ENCODE results near the gene MSI2.

Gene MSI2

GRCh38 chr17:57527221-57528057, 271.1 kb downstream of the MSI2 start:
- DNase-seq (ENCODE audit: low spot score) = no peak

DNA sequence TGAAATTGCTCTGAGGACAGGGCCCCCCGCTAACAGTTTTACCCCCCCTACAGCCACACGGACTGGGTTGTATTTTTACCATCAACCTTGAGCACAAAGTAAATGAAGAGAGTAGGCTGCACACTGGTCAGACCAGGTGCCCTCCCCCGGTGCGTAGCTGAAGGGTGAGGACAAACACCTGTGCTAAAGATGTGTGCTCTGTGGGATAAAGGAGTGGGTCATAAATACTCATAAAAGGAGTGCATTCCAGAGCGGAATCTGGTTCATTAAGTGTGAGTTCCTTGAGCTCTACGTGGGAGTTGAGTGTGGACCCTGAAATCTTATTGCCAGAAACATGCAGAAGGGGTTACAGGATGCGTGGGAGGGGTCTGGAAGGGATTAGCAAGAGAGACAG, 271.7 kb downstream of the MSI2 start:
- DNase-seq (ENCODE audit: low spot score) = no peak

DNA sequence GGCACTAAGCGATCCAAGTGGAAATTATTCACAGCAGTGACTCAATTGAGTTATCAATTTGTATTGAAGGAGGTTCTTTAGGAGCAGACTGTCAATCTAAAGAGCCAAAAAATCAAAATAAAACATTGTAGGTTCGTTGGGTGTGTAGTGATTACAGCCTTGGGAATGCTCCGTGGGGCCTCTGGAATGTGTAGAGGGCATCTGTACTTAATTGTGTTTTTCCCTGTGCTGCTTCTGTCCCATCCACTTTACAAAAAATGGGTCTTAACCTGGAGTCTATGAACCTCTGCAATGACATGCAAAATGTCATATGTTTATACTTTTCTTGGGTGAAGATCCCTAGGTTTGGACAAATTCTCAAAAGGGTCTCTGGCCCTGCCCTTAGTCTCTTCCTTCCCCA, 273.7 kb downstream of the MSI2 start:
- no peak for DNase-seq (ENCODE audit: low spot score)

GRCh38 chr17:57530508-57530907, 274.2 kb downstream of the MSI2 start:
- DNase-seq (ENCODE audit: low spot score) = no peak

- no peak for DNase-seq (ENCODE audit: low spot score)
Observed at GRCh38 chr17:57531078-57531477, 274.8 kb downstream of the MSI2 start.

DNA sequence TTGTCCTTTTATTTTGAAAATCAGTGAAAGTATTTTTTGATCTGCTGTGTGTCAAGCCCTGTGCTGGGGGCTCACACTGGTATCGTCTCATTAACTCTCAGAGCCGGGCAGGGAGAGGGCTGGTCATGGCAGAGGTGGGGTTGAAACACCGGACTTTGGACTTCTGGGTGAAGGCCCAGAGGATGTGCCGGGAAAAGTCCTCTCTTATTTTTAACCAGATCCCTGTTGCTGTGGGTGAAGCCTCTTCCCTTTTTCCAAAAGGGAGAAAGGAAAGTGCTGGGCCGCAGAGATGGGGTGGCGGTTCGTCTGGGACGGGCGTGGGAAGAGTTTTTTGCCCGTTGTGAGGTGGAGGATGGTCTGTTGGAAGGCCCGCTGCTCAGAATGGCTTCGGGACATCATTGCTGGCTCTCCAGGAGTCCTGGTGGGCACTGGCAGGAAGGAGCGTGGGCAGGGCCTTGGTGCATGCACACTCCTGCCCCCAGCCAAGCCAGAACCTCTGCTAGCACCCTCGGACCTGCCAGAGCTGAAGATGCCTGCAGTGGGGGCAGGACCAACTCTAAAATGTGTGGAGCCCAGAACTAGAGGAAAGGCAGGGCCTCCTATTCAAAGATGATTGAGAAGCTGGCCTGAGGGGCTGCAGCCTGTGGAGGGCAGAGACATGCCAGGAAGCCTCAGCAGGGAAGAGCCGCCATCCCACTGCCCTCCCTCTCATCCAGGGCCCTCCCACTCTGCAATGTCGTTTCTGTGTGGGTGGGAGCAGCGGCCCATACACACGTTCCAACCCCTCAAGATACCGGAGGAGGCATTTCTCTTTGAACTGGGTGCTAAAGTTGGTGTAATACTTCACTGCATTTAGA, 275.6 kb downstream of the MSI2 start:
- no peak for DNase-seq (ENCODE audit: low spot score)

DNA sequence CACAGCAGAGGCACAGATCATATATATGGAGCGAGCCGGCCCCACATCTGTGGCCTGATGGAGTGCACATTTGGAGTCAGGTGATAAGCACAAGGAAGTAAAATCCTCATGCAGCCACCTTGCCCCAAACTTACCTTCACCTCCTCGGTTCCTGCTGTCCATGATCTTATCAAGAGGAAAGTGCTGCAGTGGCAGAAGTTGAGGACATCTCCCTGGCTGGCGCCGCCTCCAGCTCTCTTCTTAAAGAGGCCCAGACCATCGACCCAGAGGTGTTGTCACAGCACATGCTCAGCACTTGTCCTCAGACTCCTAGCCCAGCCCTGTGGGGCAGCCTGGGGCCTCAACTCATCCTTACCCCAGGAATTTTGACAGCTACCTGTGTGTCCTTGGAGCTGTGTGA, 276.2 kb downstream of the MSI2 start:
- no peak for DNase-seq (ENCODE audit: low spot score)

DNA sequence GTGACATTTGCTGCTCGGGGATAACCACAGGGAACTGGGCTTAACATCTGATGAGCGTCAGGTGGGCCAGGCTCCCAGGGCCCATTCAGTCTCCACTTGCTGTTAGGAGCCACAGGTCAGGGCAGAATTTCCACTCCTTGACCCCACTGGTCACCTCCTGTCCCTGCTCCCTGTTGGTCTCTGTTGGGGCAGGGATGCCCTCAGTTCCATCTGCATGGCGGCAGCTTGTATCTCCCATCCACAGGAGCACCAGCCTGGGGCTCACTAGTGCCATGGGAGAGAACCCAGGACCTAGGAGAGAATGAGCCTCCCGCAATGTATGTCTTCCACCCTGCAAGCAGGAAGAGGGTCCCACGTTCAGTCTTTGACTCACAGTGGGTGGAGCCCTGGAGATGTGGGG, 276.6 kb downstream of the MSI2 start:
- no peak for DNase-seq (ENCODE audit: low spot score)

GRCh38 chr17:57533684-57534305, 277.5 kb downstream of the MSI2 start:
- DNase-seq (ENCODE audit: low spot score) = no peak

DNA sequence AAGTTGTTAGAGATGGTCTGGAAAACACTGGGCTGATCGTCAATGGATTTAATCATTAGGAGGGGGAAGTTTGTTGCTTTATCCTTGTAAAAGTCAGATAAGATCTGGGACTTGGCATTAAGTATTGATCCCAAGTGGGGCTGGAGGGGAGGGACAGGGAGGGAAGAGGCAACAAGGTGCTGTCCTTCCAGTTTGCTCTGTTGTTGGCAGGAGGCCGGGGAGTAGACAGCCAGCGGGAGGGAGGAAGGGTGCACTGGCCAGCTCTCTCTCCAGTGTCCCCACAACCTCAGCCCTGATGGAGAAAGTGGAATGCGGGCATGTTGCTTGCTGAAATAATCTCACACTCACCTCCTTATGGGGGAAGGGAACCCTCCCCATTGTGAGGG, 278.5 kb downstream of the MSI2 start:
- no peak for DNase-seq (ENCODE audit: low spot score)

GRCh38 chr17:57535249-57535966, 279.1 kb downstream of the MSI2 start:
- DNase-seq (ENCODE audit: low spot score) = no peak

GRCh38 chr17:57536289-57536688, 280.0 kb downstream of the MSI2 start:
- DNase-seq (ENCODE audit: low spot score) = no peak

DNA sequence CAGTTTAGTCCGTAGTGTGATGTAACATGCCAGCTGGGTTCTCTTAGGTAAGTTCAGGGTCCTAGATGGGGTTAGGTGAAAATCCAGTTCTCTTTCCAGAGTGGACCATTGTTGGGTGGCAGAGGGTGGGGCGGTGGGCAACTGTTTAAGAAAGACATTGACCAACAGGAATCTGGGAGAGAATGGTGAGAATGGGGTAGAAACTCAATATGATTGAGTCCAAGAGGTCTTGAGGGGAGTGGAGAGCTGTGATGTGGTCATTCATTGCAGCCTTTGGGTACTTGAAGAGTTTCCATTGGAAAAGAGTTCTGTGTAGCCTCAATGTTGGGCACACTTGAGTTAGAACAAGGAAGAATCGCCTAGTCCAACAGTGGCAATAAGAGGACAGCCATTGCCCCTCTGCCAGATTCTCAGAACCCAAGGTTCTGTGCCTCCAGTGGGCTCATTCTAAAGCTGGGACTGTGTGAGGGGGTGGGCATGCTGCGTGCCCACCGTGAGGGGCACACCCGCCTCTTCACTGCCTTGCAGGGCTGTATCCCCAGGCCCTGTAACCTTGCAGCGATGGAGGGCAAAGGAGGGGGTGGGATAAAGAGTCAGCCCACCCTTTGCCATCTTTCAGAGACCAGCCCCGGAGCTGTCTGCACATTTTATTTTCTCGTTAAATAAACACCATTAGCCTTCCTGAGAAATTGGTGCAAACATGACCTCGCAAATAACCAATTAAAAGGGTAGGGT, 280.6 kb downstream of the MSI2 start:
- no peak for DNase-seq (ENCODE audit: low spot score)

DNA sequence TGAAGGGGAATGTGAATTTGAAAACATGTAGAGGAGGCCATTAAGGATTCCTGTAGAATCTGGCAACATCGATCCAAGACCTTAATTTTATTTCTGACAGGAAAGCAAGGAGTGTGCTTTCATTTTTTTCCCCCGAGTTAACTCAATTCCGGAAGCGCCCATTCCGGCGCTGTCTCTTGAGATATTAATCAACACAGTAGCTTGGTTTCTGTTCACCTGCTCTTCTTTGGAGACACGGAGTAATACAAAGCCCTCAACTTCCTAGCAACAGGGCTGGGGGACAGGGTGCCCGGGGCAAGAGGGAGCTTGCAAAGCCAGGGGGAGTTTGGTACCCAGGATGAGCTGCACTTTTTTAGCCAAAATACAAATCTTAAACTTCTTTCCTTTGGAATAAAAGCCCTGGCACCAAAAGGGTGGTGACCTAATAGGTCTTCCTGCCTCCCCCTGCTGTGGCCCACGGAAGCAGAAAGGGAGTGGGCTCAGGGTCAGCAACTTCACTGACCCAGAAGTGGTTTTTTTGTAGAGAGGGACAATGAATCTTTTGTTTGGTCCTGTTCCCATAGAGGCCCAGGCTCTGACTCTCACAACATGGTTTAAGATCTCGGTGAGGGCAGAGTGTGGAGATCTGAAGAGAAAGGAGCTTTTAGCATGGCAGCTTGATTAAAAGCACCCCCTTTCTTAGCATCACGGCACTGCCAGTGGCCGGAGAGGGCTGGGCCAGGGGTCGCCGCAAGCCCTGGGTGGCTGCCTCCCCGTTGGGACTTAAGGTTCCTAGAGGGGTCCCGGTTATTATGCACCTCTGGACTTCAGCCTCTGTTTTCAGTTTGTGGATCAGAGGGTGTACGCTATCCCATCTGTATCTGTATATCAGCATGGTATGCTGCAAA, 281.4 kb downstream of the MSI2 start:
- DNase-seq (ENCODE audit: low spot score) = peak; percentile 30

DNA sequence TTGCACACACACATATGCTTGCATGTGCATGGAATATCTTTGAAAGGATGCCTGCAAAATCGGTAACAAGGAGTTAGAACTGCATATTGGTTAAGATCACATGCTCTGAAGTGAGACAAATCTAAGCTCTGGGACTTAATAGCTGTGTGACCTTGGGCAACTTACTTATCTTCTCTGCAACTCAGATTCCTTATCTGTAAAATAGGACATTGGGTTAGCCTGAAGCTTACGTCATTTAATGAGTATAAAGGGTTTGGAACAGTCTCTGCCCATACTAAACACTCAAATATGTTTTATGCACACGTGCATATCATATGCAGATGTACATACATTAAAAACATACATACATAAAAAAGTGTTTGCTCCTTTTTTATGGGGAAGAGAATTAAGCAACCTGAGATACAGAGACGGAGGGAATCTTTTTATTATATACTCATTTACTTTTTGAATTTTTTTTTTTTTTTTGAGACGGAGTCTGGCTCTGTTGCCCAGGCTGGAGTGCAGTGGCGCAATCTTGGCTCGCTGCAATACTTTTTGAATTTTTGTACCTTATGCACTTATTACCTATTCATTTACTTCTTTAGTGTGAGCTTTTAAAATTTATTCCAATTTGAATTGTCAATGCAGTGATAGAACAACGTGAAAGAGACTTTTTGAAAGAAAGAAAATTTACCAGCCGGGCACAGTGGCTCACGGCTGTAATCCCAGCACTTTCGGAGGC, 282.6 kb downstream of the MSI2 start:
- DNase-seq (ENCODE audit: low spot score) = no peak

DNA sequence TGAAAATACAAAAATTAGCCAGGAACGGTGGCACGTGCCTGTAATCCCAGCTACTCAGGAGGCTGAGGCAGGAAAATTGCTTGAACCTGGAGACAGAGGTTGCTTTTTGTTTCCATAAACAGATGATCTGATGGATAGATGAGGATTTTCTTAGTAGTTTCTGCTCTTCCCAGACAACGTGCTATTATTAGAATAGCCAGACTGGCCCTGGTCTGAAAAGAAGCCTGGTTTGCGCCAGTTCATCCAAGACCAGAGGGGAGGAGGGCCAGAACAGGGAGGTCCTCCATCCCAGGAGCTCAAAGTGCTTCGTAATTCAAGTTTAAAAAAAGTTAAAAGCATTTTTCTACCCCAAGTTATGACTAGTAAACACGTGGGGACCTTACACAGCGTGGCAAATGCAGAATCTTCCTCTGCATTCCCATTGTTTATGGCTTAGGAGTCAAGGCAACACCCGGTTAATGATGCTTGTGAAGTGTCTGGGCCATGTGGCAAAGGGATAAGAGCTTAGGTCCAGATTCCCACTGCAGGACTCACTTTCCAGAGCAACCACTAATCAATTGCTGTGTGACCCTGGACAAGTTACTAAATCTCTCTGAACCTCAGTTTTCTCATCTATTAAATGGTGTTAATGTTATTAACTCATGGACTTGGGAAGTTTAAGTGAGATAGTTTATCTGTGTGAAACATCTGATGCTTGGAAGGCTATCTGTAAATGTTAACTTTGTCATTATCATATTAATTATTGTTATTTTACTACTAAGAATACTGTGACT, 283.4 kb downstream of the MSI2 start:
- DNase-seq (ENCODE audit: low spot score) = no peak

DNA sequence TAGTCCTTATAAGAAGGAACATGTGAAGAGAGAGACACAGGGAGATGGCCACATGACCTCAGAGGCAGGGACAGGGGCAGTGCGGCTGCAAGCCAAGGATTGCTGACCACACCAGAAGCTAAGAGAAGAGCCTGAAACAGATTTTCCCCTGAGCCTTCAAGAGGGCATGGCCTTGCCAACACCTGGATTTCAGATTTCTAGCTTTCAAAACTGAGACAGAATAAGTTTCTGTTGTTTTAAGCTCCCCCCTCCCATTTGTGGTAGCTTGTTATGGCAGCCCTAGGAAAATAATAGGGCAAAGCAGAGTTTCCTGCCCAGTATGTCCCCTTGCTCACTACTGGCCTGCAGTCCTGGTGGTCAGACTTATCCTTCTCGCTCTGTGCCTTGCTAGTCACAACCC, 284.3 kb downstream of the MSI2 start:
- no peak for DNase-seq (ENCODE audit: low spot score)

DNA sequence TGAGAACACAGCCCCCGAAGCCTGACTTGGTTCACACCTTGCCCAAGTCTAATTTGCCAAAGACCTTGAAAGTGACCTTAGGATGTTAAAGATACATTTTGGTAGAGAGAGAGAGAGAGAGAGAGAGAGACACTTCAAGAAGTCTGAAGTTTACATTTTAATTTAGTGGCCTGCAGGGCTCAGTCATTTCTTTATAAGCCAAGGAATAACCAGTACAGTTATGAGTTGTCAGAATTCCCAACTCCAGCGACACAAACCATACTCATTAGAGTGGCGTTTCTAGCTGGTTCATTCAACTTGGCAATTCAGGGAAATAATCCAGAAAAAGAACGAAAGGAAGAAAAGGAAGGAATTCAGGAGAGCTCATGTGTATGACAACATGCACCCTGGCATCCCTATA, 284.7 kb downstream of the MSI2 start:
- DNase-seq (ENCODE audit: low spot score) = no peak

Measured in activated CD4-positive, alpha-beta T cell treated with anti-CD3 and anti-CD28 coated beads, Interleukin-2, Interleukin-4, amounts not matched to agents 100 ng/mL and 50 ng/mL, durations not matched to agents 16 hours and 8 hours (primary cell).